Measurements from ENCODE around the gene FAM131C.

The FAM131C gene

DNA sequence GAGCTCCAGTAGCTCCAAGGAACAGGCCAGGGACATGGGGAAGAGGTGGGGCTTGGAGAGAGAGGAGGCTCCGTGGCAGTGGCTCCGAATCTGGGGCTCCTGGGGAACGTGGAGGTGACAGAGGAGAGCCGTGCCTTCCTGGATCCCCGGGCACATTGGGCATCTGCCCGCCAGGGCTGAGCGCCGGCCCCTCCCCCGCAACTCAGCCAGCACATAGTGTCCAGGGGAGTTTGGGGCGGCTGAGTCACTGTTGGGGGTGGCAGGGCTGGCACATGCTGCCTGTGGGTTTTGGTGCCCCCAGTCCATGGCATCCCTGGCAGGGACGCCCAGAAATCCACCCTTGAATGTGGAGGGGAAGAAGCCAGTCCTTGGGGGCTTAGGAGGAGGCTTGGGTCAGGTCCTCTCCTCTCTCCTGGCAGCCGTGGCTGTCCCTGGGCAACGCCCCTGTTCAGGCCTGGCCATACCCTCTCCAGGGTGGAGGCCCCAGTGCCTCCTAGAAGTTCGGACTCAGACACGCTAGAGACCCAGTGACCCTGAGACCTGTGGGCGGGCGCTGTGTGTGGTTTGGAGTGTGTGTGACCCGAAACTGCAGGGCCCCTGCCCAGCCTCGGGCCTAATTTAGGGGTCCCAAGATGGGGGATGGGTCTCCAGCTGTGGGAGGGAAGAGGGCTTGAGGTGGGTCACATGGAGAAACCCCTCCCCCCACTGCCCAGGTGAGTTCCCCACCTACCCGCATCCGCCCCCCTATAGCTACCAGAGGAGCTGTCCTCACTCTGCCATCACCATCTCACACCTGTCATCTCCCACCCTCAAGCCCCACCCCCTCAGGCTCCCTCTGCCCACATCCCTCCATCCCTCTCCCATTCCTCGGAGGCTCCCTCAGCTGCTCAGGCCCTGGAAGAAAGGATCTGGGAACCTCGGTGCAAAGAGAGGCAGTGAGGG is 57.2 kb downstream of the FAM131C start:
- DNase-seq (ENCODE audit: low spot score), result no peak

DNA sequence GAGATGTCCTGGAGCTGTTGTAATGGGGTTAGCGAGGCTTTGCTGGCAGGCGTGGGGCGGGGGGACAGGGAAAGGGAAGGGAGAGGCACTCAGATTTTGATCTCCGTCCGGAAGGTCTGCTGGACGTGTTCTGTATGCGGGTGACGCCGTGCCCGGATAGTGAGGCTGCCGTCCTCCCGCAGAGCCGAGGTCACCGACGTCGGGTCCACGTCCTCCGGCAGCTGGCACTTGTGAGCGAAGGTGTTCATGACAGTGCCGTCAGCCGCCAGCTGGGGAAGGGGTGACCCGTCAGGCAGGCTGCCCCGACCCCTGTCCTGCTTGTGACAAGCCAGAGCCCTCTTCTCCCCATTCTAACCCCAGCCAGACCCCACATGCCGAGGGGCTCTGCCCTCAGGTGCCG is 58.0 kb downstream of the FAM131C start:
- DNase-seq (ENCODE audit: low spot score), result no peak

DNA sequence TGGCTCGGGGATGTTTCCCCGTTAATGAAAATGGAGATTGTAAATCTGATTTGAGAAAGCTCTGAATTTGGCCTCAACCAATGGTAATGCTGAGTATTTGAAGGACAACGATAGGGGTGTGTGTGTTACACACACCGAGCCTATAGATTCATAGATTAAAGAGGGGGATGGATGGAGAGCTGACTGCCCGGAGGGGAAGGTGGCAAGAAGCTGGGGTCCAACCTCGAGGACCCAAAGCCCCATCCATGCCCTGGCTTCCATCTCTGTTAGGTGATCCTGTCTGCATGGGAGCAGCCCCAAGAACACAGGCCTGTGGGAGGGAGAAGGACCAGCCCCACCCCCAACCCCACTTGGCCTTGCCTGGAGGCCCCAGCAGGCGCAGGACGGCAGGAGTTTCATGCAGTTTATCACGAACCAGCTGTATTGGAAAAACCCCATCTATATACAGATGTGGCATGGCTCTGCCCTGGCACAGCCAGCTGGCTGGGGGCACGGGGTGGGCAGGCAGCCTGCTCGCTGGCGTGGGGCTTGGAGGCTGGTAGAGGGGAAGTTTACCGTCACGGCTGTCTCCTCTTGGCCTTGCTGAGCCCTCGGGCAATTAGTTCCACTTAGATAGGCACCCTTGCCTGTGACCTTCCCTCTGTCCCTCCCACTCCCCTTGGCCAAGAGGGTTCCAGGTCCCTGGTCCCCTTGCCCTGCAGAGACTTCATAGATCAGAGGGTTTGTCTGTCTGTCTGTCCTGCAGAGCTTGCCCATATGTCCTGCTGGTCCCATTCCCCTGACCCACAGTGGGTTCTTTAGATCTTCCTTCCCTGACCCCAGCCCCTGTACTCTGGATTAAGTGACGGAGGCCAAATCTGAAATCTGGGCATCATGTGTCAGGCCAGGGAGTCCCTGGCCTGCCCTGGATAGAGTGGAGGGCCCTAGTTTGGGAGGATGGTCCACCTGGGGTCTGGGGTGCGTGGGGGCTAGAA is 58.7 kb downstream of the FAM131C start:
- DNase-seq (ENCODE audit: low spot score), result no peak

DNA sequence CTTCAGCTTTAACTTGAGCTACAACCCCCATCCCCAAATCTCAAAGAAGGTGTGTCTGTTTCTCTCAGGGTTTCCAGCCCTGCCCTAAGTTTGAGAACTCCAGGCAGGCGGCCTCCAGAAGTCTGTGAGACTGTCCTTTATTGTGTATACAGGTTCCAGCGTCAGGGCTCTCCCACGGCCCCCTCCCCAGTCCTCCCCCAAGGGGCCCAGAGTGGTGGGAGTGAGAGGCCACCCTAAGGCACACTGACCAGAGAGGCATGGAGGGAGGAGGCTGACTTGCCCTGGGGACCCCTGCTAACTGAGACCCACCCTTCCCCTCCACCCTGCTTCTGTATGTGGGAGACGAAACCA is 59.6 kb downstream of the FAM131C start:
- DNase-seq (ENCODE audit: low spot score), result no peak

DNA sequence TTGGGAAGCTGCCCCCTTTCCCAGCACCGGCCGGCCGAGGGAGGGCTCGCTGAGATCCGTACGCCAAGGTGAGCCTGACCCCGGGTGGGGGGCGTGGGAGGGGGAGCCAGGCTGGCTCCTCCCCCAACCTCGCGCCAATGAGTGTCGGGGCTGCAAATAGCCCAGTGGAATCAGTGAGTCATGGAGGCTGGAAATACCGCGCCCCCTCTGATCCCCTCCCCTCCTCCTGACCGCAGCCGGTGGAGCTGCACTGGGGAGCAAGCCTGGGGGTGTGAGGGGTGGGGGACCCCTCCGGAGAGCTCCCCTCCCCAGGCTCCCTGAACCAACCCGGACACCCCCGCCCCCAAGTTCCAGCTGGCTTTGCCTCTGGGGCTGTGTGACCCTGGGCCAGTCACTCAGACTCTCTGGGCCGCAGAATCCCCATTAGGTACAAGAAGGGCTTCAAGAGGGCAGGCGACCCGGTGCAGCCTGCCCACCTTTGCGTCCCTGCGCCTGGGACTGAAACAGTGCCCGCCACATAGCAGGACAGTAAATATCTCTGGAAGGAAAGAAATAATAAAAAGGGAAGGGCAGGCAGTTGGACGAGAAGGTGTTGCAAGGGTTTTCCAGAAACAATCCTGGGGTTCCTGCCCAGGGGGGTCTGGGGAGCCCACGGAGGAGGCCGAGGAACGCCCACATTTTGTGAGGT is 60.1 kb downstream of the FAM131C start:
- peak; percentile 12 for DNase-seq (ENCODE audit: low spot score)

DNA sequence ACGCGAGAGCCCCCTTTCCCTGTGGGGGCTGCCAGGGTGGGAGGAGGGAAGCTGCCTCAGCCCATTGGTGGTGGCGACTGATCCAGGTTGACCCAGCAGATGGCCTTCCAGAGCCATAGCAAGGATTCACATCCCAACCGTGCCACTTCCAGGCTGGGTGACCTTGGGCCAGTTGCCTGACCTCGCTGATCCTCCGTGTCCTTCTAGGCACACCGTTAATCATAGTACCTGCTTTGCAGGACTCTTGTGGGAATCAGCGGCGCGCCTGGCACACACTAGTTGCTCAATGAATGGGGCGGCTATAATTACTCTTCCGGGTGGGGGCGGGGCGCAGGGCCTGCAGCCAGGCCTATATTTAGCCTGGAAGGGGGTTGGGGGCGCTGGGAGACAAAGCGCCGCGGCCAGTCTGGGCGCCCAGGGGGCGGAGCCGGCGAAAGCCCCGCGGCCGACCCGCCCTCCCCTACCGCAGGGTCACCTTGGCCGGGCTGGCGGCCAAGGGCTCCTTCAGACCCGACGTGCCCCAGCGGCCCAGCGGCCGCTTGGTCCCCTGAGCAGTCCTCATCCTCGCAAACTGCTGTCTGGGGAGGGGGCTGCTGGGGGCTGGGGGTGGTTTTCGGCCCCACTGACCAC is 60.7 kb downstream of the FAM131C start:
- DNase-seq (ENCODE audit: low spot score), result peak; percentile 5

DNA sequence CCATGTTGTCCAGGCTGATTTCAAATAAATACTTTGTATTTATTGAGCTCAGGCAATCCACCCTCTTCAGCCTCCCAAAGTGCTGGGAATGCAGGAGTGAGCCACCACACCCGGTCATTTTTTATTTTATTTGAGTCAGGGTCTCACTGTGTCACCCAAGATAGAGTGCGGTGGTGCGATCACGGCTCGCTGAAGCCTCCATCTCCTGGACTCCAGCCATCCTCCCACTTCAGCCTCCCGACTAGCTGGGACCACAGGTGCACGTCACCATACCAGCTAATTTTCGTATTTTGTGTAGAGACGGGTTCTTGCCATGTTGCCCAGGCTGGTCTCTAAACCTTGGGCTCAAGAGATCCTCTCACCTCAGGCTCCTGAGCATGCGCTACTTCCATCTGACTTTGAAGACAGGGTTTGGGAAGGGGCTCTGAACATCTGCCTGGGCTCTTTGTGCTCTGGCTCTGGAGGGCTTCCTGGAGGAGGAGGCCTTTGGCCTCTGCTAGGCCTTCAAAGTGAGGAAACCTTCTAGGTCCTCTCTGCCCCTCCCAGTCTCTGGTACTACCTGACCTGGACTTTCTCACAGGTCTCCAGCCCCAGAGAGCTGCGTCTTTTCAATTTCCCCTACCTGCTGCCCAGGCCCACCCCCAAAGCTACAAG is 61.4 kb downstream of the FAM131C start:
- no peak for DNase-seq (ENCODE audit: low spot score)

DNA sequence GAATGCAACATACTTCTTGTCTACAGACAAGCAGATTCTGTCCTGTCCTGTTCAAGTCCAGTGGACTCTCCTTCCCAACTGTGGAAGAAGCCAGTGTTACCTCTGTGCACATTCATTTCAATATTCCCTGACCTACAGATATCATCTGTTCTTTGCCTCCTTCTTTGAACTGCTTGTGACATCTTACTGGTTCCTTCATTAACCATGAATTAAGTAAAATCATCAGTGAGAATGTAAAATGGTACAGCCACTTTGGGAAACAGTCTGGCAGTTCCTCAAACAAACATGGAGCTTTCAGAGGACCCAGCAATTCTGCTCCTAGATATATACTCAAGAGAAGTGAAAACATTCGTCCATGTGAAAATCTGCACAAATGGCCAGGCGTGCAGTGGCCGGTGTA is 62.6 kb downstream of the FAM131C start:
- DNase-seq (ENCODE audit: low spot score), result no peak

DNA sequence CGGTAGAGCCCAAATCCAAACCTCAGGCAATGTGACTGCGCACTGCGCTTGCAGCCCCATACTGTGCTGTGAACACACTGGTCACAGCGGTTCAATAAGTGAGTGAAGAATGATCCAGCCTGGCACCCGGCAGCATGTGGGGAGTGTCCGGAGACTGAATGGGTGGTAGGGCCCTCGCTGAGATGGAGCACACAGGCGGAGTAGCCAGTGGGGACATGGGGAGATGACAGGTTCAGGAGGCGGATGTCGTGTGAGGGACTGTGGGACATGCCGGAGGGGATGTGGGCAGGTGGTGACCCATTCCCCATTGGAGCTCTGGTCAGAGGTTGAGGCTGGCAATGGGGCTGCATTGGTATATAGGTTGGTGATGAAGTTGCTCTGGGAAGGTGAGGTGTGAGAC is 63.8 kb downstream of the FAM131C start:
- no peak for DNase-seq (ENCODE audit: low spot score)

DNA sequence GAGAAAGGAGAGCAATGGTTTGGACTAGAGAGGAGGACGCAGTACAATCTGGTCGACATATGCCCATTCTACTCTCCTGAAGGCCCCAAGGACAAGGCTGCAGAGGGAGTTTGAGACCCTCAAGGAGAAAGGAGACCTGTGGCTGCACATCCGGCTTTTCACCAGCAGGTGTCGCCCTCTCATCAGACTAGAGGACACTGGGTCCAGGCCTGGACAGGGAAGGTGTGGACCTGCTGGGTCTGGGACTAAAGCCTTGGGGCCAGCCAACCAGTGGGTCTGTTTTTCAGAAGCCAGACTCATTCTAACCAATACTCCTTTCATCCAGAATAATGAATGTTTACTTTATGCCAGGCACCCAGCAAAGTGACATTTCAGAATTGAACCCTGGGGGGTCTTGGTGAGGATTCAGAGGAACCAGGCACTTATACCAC is 64.4 kb downstream of the FAM131C start:
- peak; percentile 79 for DNase-seq (ENCODE audit: low spot score)

All from activated CD4-positive, alpha-beta T cell treated with anti-CD3 and anti-CD28 coated beads, Interleukin-2, Interleukin-4, amounts not matched to agents 100 ng/mL and 50 ng/mL, durations not matched to agents 16 hours and 8 hours (primary cell).